Adrenal gland (tissue), 12 donors: Measurements from ENCODE around the gene CALB2. TPM values are rescaled to one million over a fixed set of nuclear protein-coding genes. Genes with fewer than 3 reads are reported as not detected.

Experiments
- DNase-seq, 7 donors: peaks; one replicate each; pipeline ENCODE4 v3.0.0-alpha.2; 2019 to 2020
- H3K27ac ChIP-seq, 5 donors: fragments of 200-600 bp; sonication (generic) in 4 of 5; 1 replicate in 3 of 5; 2 replicates in 2 of 5; pipeline versions ENCODE4 v1.5.1 to v1.8.0; 2016 to 2020; ENCODE audit warnings: mild to moderate bottlenecking in 1 of 5
- H3K27me3 ChIP-seq: fragments of 200-600 bp; 2 replicates; pipeline ENCODE4 v1.8.0; 2021
- H3K36me3 ChIP-seq, 2 donors: fragments of 200-600 bp; replicated peaks in 1 of 2; 1 replicate in 1 of 2; 2 replicates in 1 of 2; pipeline versions ENCODE4 v1.5.1 to v1.8.0; 2018 to 2022
- H3K4me1 ChIP-seq, 2 donors: fragments of 200-600 bp; replicated peaks in 1 of 2; 1 replicate in 1 of 2; 2 replicates in 1 of 2; pipeline versions ENCODE4 v1.5.1 to v1.8.0; 2018 to 2021
- H3K4me3 ChIP-seq, 4 donors: fragments of 200-600 bp; sonication (generic) in 3 of 4; one replicate each; pipeline ENCODE4 v1.5.1; 2016 to 2018
- H3K9me3 ChIP-seq, 3 donors: fragments of 200-600 bp; sonication (generic) in 1 of 3; replicated peaks in 1 of 3; 1 replicate in 2 of 3; 2 replicates in 1 of 3; pipeline versions ENCODE4 v1.5.1 to v1.8.0; 2016 to 2021
- POLR2A ChIP-seq, 2 donors: fragments of 450-650 bp; IDR thresholded peaks; one replicate each; pipeline ENCODE4 v1.6.1; 2017; ENCODE audit warnings: antibody characterized with exemption in 2 of 2, mild to moderate bottlenecking in 2 of 2, moderate library complexity in 1 of 2
- WGBS, 4 donors: extraction: QIAGEN DNeasy Blood & Tissue Kit in 2 of 4; methylation state at CpG; one replicate each; pipeline versions ENCODE4 v1.1.5 to v1.1.7; 2013 to 2017; 5-methylcytosine and 5-hydroxymethylcytosine counted together
- intact Hi-C, 2 donors: fragments of 100-400 bp; cut with DNase I; formaldehyde crosslinking; loops; one replicate each; pipeline versions ENCODE4 v1.14.1 to v1.15.0; 2022 to 2023
- polyA plus RNA-seq, 3 donors: library from polyadenylated mRNA; stranded (reverse); fragments of 200-250 nt in 2 of 3; fragments of 350-450 nt in 1 of 3; fragmentation: Illumina TruSeq in 1 of 3; extraction: RNeasy Lipid Tissue Mini Kit (QIAGEN cat#74804) in 1 of 3; gene quantifications; one replicate each; pipeline ENCODE4 v1.2.3, GENCODE V29; 2013 to 2014
- total RNA-seq, 9 donors: library from RNA; depleted of rRNA in 4 of 9; stranded (reverse); fragments of >200 nt in 4 of 9; fragments of 120-200 nt in 1 of 9; fragmentation: NEBNext Ultra II Directional in 1 of 9; extraction: Animal tissue kit (Norgen Biotek cat#: 25700) in 1 of 9; gene quantifications; one replicate each; pipeline versions ENCODE4 v1.1.0 to v1.2.4, GENCODE V29; 2013 to 2023
- TF ChIP-seq, protein P1 (sequence below), 6 experiments: fragments of 450-650 bp in 4 of 6; fragments of 200-600 bp in 2 of 6; sonication (generic) in 1 of 6; IDR thresholded peaks; 1 replicate in 5 of 6; 2 replicates in 1 of 6; pipeline versions ENCODE4 v1.5.1 to v1.8.0; 2016 to 2021; ENCODE audit warnings: antibody characterized with exemption in 6 of 6, mild to moderate bottlenecking in 2 of 6, moderate library complexity in 1 of 6
- donor health status: healthy with polysubstance abuse.
- donor health status: Bipolar disorder and iron deficiency.
- donor health status: DM: yes; HTN: yes; CAD: no.
- donor health status: DM: no; HTN: no; CAD: no.
- donor health status: DM: no; HTN: no; CAD: no.
- donor health status: DM: yes; HTN: yes; CAD: no.

The CALB2 gene
- total and polyA plus RNA-seq, 12 donors = 0.83 to 68.5 (median 33.0) TPM

DNA sequence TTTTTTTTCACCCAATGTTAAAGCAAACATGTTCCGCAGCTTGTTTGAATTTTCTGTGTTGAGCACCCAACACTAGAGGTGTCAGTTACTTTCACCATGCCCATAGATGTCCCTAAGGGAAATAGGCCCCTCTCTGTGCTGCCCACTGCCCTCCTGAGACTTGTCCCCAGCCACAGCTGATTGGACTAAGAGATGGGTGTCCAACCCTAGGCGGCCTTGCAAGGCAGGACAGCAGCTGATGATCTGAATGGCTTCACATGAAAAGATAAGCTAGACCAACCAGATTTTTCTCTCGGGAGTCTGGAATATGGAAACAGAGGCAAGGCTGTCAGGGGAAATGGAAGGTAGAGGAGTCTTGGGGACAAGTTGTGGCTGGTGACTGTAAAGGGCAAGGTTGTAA, 6.1 kb upstream of the CALB2 start:
- no peak overlapping the region for H3K27ac ChIP-seq
- no peak for TF ChIP-seq POLR2A (IDR thresholded peaks at IDR 0.05)
- TF ChIP-seq, protein P1, sequence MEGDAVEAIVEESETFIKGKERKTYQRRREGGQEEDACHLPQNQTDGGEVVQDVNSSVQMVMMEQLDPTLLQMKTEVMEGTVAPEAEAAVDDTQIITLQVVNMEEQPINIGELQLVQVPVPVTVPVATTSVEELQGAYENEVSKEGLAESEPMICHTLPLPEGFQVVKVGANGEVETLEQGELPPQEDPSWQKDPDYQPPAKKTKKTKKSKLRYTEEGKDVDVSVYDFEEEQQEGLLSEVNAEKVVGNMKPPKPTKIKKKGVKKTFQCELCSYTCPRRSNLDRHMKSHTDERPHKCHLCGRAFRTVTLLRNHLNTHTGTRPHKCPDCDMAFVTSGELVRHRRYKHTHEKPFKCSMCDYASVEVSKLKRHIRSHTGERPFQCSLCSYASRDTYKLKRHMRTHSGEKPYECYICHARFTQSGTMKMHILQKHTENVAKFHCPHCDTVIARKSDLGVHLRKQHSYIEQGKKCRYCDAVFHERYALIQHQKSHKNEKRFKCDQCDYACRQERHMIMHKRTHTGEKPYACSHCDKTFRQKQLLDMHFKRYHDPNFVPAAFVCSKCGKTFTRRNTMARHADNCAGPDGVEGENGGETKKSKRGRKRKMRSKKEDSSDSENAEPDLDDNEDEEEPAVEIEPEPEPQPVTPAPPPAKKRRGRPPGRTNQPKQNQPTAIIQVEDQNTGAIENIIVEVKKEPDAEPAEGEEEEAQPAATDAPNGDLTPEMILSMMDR (IDR thresholded peaks at IDR 0.05) = no peak
- DNase-seq = no peak
- 74 to 84% (median 78%) methylated on average over 3 of the region's 3 CpGs for WGBS, 4 donors
- H3K27me3 ChIP-seq = no peaks in the 10 kb centered on the region
- no peaks in the 10 kb centered on the region for H3K36me3 ChIP-seq
- no peaks in the 10 kb centered on the region for H3K9me3 ChIP-seq
- no peaks in the 10 kb centered on the region for H3K4me1 ChIP-seq
- no peak overlapping the region for H3K4me3 ChIP-seq
- intact Hi-C loops = no loop called here

DNA sequence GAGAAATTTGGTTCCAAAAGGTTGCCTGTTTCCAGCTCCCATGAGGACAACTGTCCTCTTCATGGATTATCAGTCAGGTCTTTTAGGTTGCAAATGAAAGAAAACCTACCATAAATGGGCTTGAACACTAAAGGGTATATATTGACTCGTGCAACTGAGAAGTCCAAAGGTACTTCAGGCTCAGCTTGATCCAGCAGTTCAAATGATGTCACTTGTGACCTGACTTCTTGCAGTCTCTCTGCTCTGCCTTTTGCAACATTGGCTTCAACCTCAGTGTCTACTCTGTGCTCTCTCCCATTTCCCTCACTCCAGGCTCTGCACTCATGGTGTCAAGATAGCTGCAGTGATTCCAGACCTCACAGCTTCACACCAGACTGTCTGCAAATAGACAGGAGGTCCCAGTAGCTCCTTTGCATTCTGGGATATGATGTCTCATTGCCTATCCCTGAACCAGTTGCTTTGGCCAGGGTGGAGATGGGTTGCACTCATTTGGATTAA, 5.5 kb upstream of the CALB2 start:
- intact Hi-C loops = no loop called here
- 63 to 68% (median 66%) methylated on average over 1 of the region's 1 CpG for WGBS, 4 donors
- no peaks in the 10 kb centered on the region for H3K27me3 ChIP-seq
- H3K36me3 ChIP-seq = no peaks in the 10 kb centered on the region
- H3K27ac ChIP-seq = no peak overlapping the region
- no peaks in the 10 kb centered on the region for H3K4me1 ChIP-seq
- no peak overlapping the region for H3K4me3 ChIP-seq
- no peaks in the 10 kb centered on the region for H3K9me3 ChIP-seq
- TF ChIP-seq, protein P1 (IDR thresholded peaks at IDR 0.05) = no peak
- no peak for TF ChIP-seq POLR2A (IDR thresholded peaks at IDR 0.05)
- no peak for DNase-seq

DNA sequence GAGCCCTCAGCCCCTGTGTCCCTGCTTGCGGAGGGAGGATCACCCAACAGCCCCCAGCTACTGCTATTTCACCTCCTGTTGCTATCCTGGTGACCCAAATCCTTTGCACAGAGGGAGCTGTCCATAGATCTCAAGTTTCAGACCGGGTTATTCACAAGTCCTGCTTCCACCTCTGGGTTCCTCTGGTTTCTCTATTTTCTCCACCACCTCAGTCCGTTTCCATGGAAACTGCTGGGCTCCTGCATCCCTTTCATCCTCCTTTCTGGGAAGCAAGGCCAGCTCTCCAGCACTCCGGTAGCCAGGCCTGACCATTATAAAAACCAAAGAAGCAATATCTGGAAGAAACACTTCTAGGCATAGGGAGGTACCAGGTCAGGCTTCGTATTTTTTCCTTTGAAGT, 4.8 kb upstream of the CALB2 start:
- Histone ChIP-seq H3K27me3 (no peaks in the 10 kb centered on the region), H3K4me1 (peaks cover 0 to 1% of the 10 kb centered on the region in 2 donors), H3K9me3 (no peaks in the 10 kb centered on the region), H3K27ac (no peak overlapping the region), H3K36me3 (no peaks in the 10 kb centered on the region), H3K4me3 (no peak overlapping the region)
- DNase-seq = no peak
- intact Hi-C loops = no loop called here
- WGBS, 4 donors = 50 to 80% (median 59%) methylated on average over 5 of the region's 5 CpGs
- TF ChIP-seq, protein P1 (IDR thresholded peaks at IDR 0.05) = no peak
- TF ChIP-seq POLR2A (IDR thresholded peaks at IDR 0.05) = no peak

DNA sequence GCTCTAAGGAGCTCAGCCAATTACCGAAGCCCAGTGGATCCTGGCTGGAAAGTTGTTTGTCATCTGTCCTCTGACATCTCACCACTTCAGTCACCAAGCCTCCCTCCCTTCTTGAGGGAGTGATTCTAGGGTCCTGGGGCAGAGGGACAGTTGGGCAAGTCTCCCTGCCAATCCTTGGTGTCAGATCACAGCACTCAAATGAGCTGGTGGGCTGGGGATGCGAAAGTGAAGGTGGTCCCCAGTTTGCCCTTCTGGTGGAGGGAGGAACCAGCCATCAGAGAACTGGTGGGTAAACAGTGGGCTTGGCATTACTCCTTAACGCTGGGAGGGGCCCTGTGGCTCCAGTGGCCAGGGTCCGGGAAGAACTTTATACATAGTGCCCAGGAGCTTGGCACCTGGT, 4.4 kb upstream of the CALB2 start:
- whole genome bisulfite sequencing, 4 donors = 73 to 80% (median 76%) methylated on average over 3 to 4 of the region's 4 CpGs
- DNase-seq = no peak
- Histone ChIP-seq H3K27me3 (no peaks in the 10 kb centered on the region), H3K36me3 (no peaks in the 10 kb centered on the region), H3K4me1 (peaks cover 4 to 5% of the 10 kb centered on the region in 2 donors), H3K9me3 (no peaks in the 10 kb centered on the region), H3K27ac (no peak overlapping the region), H3K4me3 (no peak overlapping the region)
- TF ChIP-seq POLR2A (IDR thresholded peaks at IDR 0.05) = no peak
- TF ChIP-seq, protein P1 (IDR thresholded peaks at IDR 0.05) = no peak
- intact Hi-C loops = no loop called here
